VCaP (cell line): ENCODE measurements around the gene PARP12.

Experiments used
- H3K27ac ChIP-seq: fragments of 450-650 bp; 2 replicates; pipeline ENCODE4 v1.5.1; 2017
- CTCF ChIP-seq: fragments of 450-650 bp; conservative IDR thresholded peaks from 2 replicates; pipeline ENCODE4 v1.5.1; 2017; ENCODE audit warnings: mild to moderate bottlenecking, moderate library complexity

The PARP12 gene

GRCh38 chr7:140034421-140034820, 28.3 kb downstream of the PARP12 start:
- TF ChIP-seq CTCF, result no peak
- H3K27ac ChIP-seq, result no peak overlapping the region

- no peak overlapping the region for H3K27ac ChIP-seq
- no peak for TF ChIP-seq CTCF
Measured at GRCh38 chr7:140033779-140034363, 28.9 kb downstream of the PARP12 start.

- H3K27ac ChIP-seq, result no peak overlapping the region
- no peak for TF ChIP-seq CTCF
Measured at GRCh38 chr7:140033036-140033435, 29.7 kb downstream of the PARP12 start.

- no peak overlapping the region for H3K27ac ChIP-seq
- no peak for TF ChIP-seq CTCF
Measured at GRCh38 chr7:140031364-140031763, 31.4 kb downstream of the PARP12 start.

- H3K27ac ChIP-seq, result no peak overlapping the region
- TF ChIP-seq CTCF, result no peak
Measured at GRCh38 chr7:140029072-140029471, 33.7 kb downstream of the PARP12 start.

- H3K27ac ChIP-seq, result peak overlapping the region; percentile 53
- no peak for TF ChIP-seq CTCF
Measured at GRCh38 chr7:140028311-140028710, 34.4 kb downstream of the PARP12 start.

GRCh38 chr7:140027858-140028257, 34.9 kb downstream of the PARP12 start:
- peak overlapping the region; percentile 53 for H3K27ac ChIP-seq
- no peak for TF ChIP-seq CTCF

- H3K27ac ChIP-seq, result peak overlapping the region; percentile 53; the same call in 1 of the 2 replicates
- TF ChIP-seq CTCF, result no peak
Measured at GRCh38 chr7:140026935-140027334, 35.8 kb downstream of the PARP12 start.
